Neural cell (in vitro differentiated cells): ENCODE data around the gene CACNA1H. TPM values are rescaled to one million over a fixed set of nuclear protein-coding genes. Genes with fewer than 3 reads are reported as not detected.

Experiments used
- H2AFZ ChIP-seq: fragments of 200-600, 300-800 bp; sonication (generic), shearing (Covaris generic); 2 replicates; pipeline ENCODE4 v1.6.0; 2014; ENCODE audit warnings: low read depth, mild to moderate bottlenecking, antibody characterized with exemption, low read length, moderate library complexity
- H3F3A ChIP-seq: fragments of 200-600 bp; shearing (Covaris generic); 2 replicates; pipeline ENCODE4 v1.6.1; 2016; ENCODE audit warnings: mild to moderate bottlenecking, moderate library complexity, mixed read lengths, antibody characterized with exemption, low read length; ENCODE audit not compliant: insufficient read depth, poor library complexity, severe bottlenecking
- H3K27ac ChIP-seq: fragments of 200-600, 300-800 bp; sonication (generic), shearing (Covaris generic); 2 replicates; pipeline ENCODE4 v1.5.1; 2014; ENCODE audit warnings: mild to moderate bottlenecking, low read length, moderate library complexity
- H3K27me3 ChIP-seq: fragments of 300-800, 200-600 bp; sonication (generic), shearing (Covaris generic); 2 replicates; pipeline ENCODE4 v1.6.0; 2014; ENCODE audit warnings: mild to moderate bottlenecking, low read depth, low read length, moderate library complexity; ENCODE audit not compliant: insufficient read depth
- H3K36me3 ChIP-seq: fragments of 300-800, 200-600 bp; sonication (generic), shearing (Covaris generic); 2 replicates; pipeline ENCODE4 v1.5.1; 2014; ENCODE audit warnings: mild to moderate bottlenecking, antibody characterized with exemption, low read length, moderate library complexity; ENCODE audit not compliant: insufficient read depth
- H3K4me2 ChIP-seq: fragments of 300-800, 200-600 bp; sonication (generic), shearing (Covaris generic); 2 replicates; pipeline ENCODE4 v1.6.0; 2014; ENCODE audit warnings: mild to moderate bottlenecking, low read length
- H3K4me3 ChIP-seq: fragments of 300-800, 200-600 bp; sonication (generic), shearing (Covaris generic); 2 replicates; pipeline ENCODE4 v1.5.1; 2014; ENCODE audit warnings: mild to moderate bottlenecking, low read length, moderate library complexity
- H3K79me2 ChIP-seq: fragments of 200-600 bp; shearing (Covaris generic); replicated peaks from 2 replicates; pipeline ENCODE4 v1.6.0; 2014; ENCODE audit warnings: mild to moderate bottlenecking, low read length, moderate library complexity; ENCODE audit not compliant: insufficient read depth
- H3K9ac ChIP-seq: fragments of 300-800, 200-600 bp; sonication (generic), shearing (Covaris generic); 2 replicates; pipeline ENCODE4 v1.6.1; 2016; ENCODE audit warnings: mild to moderate bottlenecking, low read length, mixed read lengths
- H3K9me2 ChIP-seq: fragments of 200-600 bp; shearing (Covaris generic); 2 replicates; pipeline ENCODE4 v1.6.1; 2016; ENCODE audit warnings: mild to moderate bottlenecking, low read length, mixed read lengths; ENCODE audit not compliant: insufficient read depth
- H3K9me3 ChIP-seq: fragments of 200-600, 300-800 bp; sonication (generic), shearing (Covaris generic); 2 replicates; pipeline ENCODE4 v1.6.1; 2016; ENCODE audit warnings: mild to moderate bottlenecking, mixed run types, low read length, moderate library complexity, mixed read lengths
- H4K20me1 ChIP-seq: fragments of 200-600 bp; shearing (Covaris generic); 2 replicates; pipeline ENCODE4 v1.6.1; 2016; ENCODE audit warnings: mild to moderate bottlenecking, mixed run types; ENCODE audit not compliant: insufficient read depth
- CTCF ChIP-seq: fragments of 450-650 bp; IDR thresholded peaks from 2 replicates; pipeline ENCODE4 v1.5.1; 2014; ENCODE audit warnings: antibody characterized with exemption, mild to moderate bottlenecking, moderate library complexity; ENCODE audit not compliant: poor library complexity, severe bottlenecking
- EP300 ChIP-seq: fragments of 450-650 bp; conservative IDR thresholded peaks from 2 replicates; pipeline ENCODE4 v1.6.1; 2014; ENCODE audit warnings: antibody characterized with exemption, mild to moderate bottlenecking, moderate library complexity; ENCODE audit not compliant: poor library complexity, severe bottlenecking
- EZH2 ChIP-seq: fragments of 200-600, 300-800 bp; shearing (Covaris generic), sonication (generic); IDR thresholded peaks from 2 replicates; pipeline ENCODE4 v1.6.1; 2014; ENCODE audit warnings: antibody characterized with exemption, low read length, borderline replicate concordance, mild to moderate bottlenecking; ENCODE audit not compliant: insufficient read depth, poor library complexity, severe bottlenecking
- MXI1 ChIP-seq: fragments of 450-650 bp; conservative IDR thresholded peaks from 2 replicates; pipeline ENCODE4 v1.6.1; 2014; ENCODE audit warnings: antibody characterized with exemption, mild to moderate bottlenecking; ENCODE audit not compliant: poor library complexity, severe bottlenecking
- POLR2AphosphoS5 ChIP-seq: IDR thresholded peaks from 2 replicates; pipeline ENCODE4 v1.6.1; 2012
- RAD21 ChIP-seq: fragments of 450-650 bp; conservative IDR thresholded peaks from 2 replicates; pipeline ENCODE4 v1.6.1; 2014; ENCODE audit warnings: antibody characterized with exemption, mild to moderate bottlenecking, moderate library complexity
- REST ChIP-seq: IDR thresholded peaks from 2 replicates; pipeline ENCODE4 v1.6.1; 2012; ENCODE audit warnings: borderline replicate concordance
- SMC3 ChIP-seq: fragments of 450-650 bp; conservative IDR thresholded peaks from 2 replicates; pipeline ENCODE4 v1.6.1; 2014; ENCODE audit warnings: antibody characterized with exemption, mild to moderate bottlenecking, moderate library complexity; ENCODE audit not compliant: poor library complexity
- TAF1 ChIP-seq: IDR thresholded peaks from 2 replicates; pipeline ENCODE4 v1.6.1; 2012; ENCODE audit warnings: low read depth
- polyA plus RNA-seq: library from polyadenylated mRNA; depleted of rRNA; stranded (reverse); fragments of >200 nt; gene quantifications from 2 replicates; pipeline ENCODE4 v1.2.3, GENCODE V29; 2014

The CACNA1H gene
- polyA plus RNA-seq, 1 donor from 2014 or later: 27.7 TPM

- Histone ChIP-seq H3K79me2 (no peaks in the 10 kb centered on the region), H3K4me2 (no peak overlapping the region), H3F3A (no peaks in the 10 kb centered on the region), H3K36me3 (no peaks in the 10 kb centered on the region), H2AFZ (no peak overlapping the region), H3K9me2 (no peaks in the 10 kb centered on the region), H3K9ac (no peak overlapping the region), H4K20me1 (no peaks in the 10 kb centered on the region), H3K9me3 (no peaks in the 10 kb centered on the region), H3K4me3 (no peak overlapping the region), H3K27ac (no peak overlapping the region), H3K27me3 (no peaks in the 10 kb centered on the region)
- TF ChIP-seq CTCF: peak; percentile 72
- no peak for TF ChIP-seq EP300
- TF ChIP-seq POLR2AphosphoS5: no peak
- no peak for TF ChIP-seq EZH2
- peak; percentile 84 for TF ChIP-seq SMC3
- no peak for TF ChIP-seq REST
- no peak for TF ChIP-seq MXI1
- no peak for TF ChIP-seq TAF1
- TF ChIP-seq RAD21: peak; percentile 76
Measured at GRCh38 chr16:1194665-1195392, 41.9 kb downstream of the CACNA1H start.

- Histone ChIP-seq H3K27ac (no peak overlapping the region), H3K9ac (no peak overlapping the region), H3K9me3 (no peaks in the 10 kb centered on the region), H3K9me2 (no peaks in the 10 kb centered on the region), H3K36me3 (no peaks in the 10 kb centered on the region), H2AFZ (no peak overlapping the region), H3K27me3 (no peaks in the 10 kb centered on the region), H4K20me1 (no peaks in the 10 kb centered on the region), H3K4me2 (no peak overlapping the region), H3K79me2 (no peaks in the 10 kb centered on the region), H3F3A (no peaks in the 10 kb centered on the region), H3K4me3 (no peak overlapping the region)
- no peak for TF ChIP-seq MXI1
- TF ChIP-seq SMC3: no peak
- TF ChIP-seq REST: no peak
- TF ChIP-seq EP300: no peak
Measured at GRCh38 chr16:1195393-1195666, 42.4 kb downstream of the CACNA1H start.
